MM.1S (cell line): ENCODE measurements around the gene GALM.
"Not testable (repeated sequence)": the region's sequence is repeated elsewhere in the genome, so short reads cannot be mapped to it uniquely, and the experiment has no call there.

Experiments
- DNase-seq: peaks from one replicate; pipeline ENCODE4 v3.0.0-alpha.2; 2015
- H2AFZ ChIP-seq: fragments of 300-600 bp; sonication (generic); 2 replicates; pipeline ENCODE4 v1.6.0; 2016; ENCODE audit warnings: antibody characterized with exemption, low read length
- H3F3A ChIP-seq: fragments of 300-600 bp; sonication (generic); 2 replicates; pipeline ENCODE4 v1.6.1; 2016; ENCODE audit warnings: mild to moderate bottlenecking, antibody characterized with exemption, low read length, moderate library complexity, mixed read lengths; ENCODE audit not compliant: insufficient read depth
- H3K27ac ChIP-seq: fragments of 300-600 bp; sonication (generic); 2 replicates; pipeline ENCODE4 v1.5.1; 2016; ENCODE audit warnings: mild to moderate bottlenecking, low read length
- H3K27me3 ChIP-seq: fragments of 300-600 bp; sonication (generic); replicated peaks from 2 replicates; pipeline ENCODE4 v1.6.0; 2016; ENCODE audit warnings: low read length; ENCODE audit not compliant: insufficient read depth
- H3K36me3 ChIP-seq: fragments of 300-600 bp; sonication (generic); replicated peaks from 2 replicates; pipeline ENCODE4 v1.6.1; 2016; ENCODE audit warnings: mild to moderate bottlenecking, low read length, mixed read lengths; ENCODE audit not compliant: insufficient read depth
- H3K4me1 ChIP-seq: fragments of 300-600 bp; sonication (generic); 2 replicates; pipeline ENCODE4 v1.6.1; 2016; ENCODE audit warnings: low read length, mixed read lengths
- H3K4me2 ChIP-seq: fragments of 300-600 bp; sonication (generic); 2 replicates; pipeline ENCODE4 v1.6.0; 2016; ENCODE audit warnings: low read depth, low read length
- H3K4me3 ChIP-seq: fragments of 300-600 bp; sonication (generic); 2 replicates; pipeline ENCODE4 v1.5.1; 2016; ENCODE audit warnings: low read length, mixed read lengths
- H3K79me2 ChIP-seq: fragments of 300-600 bp; sonication (generic); 2 replicates; pipeline ENCODE4 v1.6.1; 2016; ENCODE audit warnings: mixed run types, low read length, mixed read lengths
- H3K9ac ChIP-seq: fragments of 300-600 bp; sonication (generic); 2 replicates; pipeline ENCODE4 v1.6.1; 2016; ENCODE audit warnings: low read length, mixed read lengths
- H3K9me2 ChIP-seq: fragments of 300-600 bp; sonication (generic); replicated peaks from 2 replicates; pipeline ENCODE4 v1.6.1; 2016; ENCODE audit warnings: mild to moderate bottlenecking, low read length, mixed read lengths; ENCODE audit not compliant: insufficient read depth
- H3K9me3 ChIP-seq: fragments of 300-600 bp; sonication (generic); replicated peaks from 2 replicates; pipeline ENCODE4 v1.6.1; 2016; ENCODE audit warnings: mild to moderate bottlenecking, low read length, mixed read lengths; ENCODE audit not compliant: insufficient read depth
- H4K20me1 ChIP-seq: fragments of 300-600 bp; sonication (generic); 2 replicates; pipeline ENCODE4 v1.6.1; 2016; ENCODE audit warnings: mild to moderate bottlenecking, low read length, moderate library complexity, mixed read lengths; ENCODE audit not compliant: insufficient read depth
- CTCF ChIP-seq: fragments of 300-600 bp; sonication (generic); IDR thresholded peaks from 2 replicates; pipeline ENCODE4 v1.5.1; 2016; ENCODE audit warnings: antibody characterized with exemption, low read length, mixed read lengths
- EZH2 ChIP-seq: fragments of 300-600 bp; sonication (generic); optimal IDR thresholded peaks from 2 replicates; pipeline ENCODE3; 2017; ENCODE audit warnings: low read depth, mild to moderate bottlenecking, antibody characterized with exemption, low read length, mixed read lengths
- EZH2phosphoT487 ChIP-seq: fragments of 300-600 bp; sonication (generic); IDR thresholded peaks from 2 replicates; pipeline ENCODE4 v1.6.1; 2018; ENCODE audit warnings: antibody characterized with exemption, low read length

GALM gene

GRCh38 chr2:38712871-38713270 is 47.0 kb downstream of the GALM start:
- no peak for DNase-seq
- H3F3A ChIP-seq, result peaks cover 25% of the 10 kb centered on the region
- H3K36me3 ChIP-seq, result peaks cover 8% of the 10 kb centered on the region; the same call in 1 of the 2 replicates
- peaks cover 26% of the 10 kb centered on the region for H3K4me1 ChIP-seq
- no peak overlapping the region for H3K27ac ChIP-seq
- no peaks in the 10 kb centered on the region for H3K9me2 ChIP-seq
- peaks cover 47% of the 10 kb centered on the region for H3K79me2 ChIP-seq
- H3K27me3 ChIP-seq, result no peaks in the 10 kb centered on the region
- no peak overlapping the region for H3K4me3 ChIP-seq
- H3K9me3 ChIP-seq, result no peaks in the 10 kb centered on the region
- H3K4me2 ChIP-seq, result no peak overlapping the region
- H4K20me1 ChIP-seq, result no peaks in the 10 kb centered on the region
- H2AFZ ChIP-seq, result no peak overlapping the region
- H3K9ac ChIP-seq, result no peak overlapping the region
- TF ChIP-seq EZH2, result no peak
- no peak for TF ChIP-seq EZH2phosphoT487
- no peak for TF ChIP-seq CTCF

- DNase-seq, result no peak
- Histone ChIP-seq H3K9me3 (no peaks in the 10 kb centered on the region), H3K36me3 (peaks cover 8% of the 10 kb centered on the region; the same call in 1 of the 2 replicates), H3F3A (peaks cover 22% of the 10 kb centered on the region), H4K20me1 (no peaks in the 10 kb centered on the region), H3K4me3 (no peak overlapping the region), H3K4me1 (peaks cover 26% of the 10 kb centered on the region), H3K9ac (no peak overlapping the region), H3K27ac (no peak overlapping the region), H2AFZ (no peak overlapping the region), H3K79me2 (peaks cover 48% of the 10 kb centered on the region), H3K4me2 (no peak overlapping the region), H3K9me2 (no peaks in the 10 kb centered on the region), H3K27me3 (no peaks in the 10 kb centered on the region)
- no peak for TF ChIP-seq CTCF
- TF ChIP-seq EZH2phosphoT487, result no peak
- TF ChIP-seq EZH2, result no peak
These were observed 47.4 kb downstream of the GALM start for GRCh38 chr2:38713338-38713737.

GRCh38 chr2:38714941-38715340 is 49.0 kb downstream of the GALM start:
- not testable (repeated sequence) for H2AFZ ChIP-seq, H3K4me3 ChIP-seq, DNase-seq, H3F3A ChIP-seq, H3K4me2 ChIP-seq, H4K20me1 ChIP-seq, H3K9ac ChIP-seq, H3K27ac ChIP-seq, H3K27me3 ChIP-seq, H3K9me3 ChIP-seq, H3K9me2 ChIP-seq
- Histone ChIP-seq H3K4me1 (peaks cover 12% of the 10 kb centered on the region), H3K36me3 (peaks cover 13% of the 10 kb centered on the region), H3K79me2 (peaks cover 49% of the 10 kb centered on the region)

- Histone ChIP-seq H3K4me1 (peaks cover 17% of the 10 kb centered on the region), H3F3A (peaks cover 13% of the 10 kb centered on the region), H3K9me2 (no peaks in the 10 kb centered on the region), H2AFZ (no peak overlapping the region), H3K36me3 (peaks cover 13% of the 10 kb centered on the region), H3K9ac (no peak overlapping the region), H4K20me1 (no peaks in the 10 kb centered on the region), H3K4me3 (no peak overlapping the region), H3K79me2 (peaks cover 50% of the 10 kb centered on the region), H3K27ac (no peak overlapping the region), H3K4me2 (no peak overlapping the region), H3K27me3 (no peaks in the 10 kb centered on the region), H3K9me3 (no peaks in the 10 kb centered on the region)
- DNase-seq, result no peak
- TF ChIP-seq EZH2, result no peak
- no peak for TF ChIP-seq EZH2phosphoT487
These were observed 50.3 kb downstream of the GALM start for GRCh38 chr2:38716185-38716584.
